ENCODE data around the gene FUT2. TPM values are rescaled to one million over a fixed set of nuclear protein-coding genes. Genes with fewer than 3 reads are reported as not detected.

Gene FUT2
- polyA plus RNA-seq, 2 donors, result 34.5 to 51.8 TPM

GRCh38 chr19:48734625-48735024, 38.9 kb downstream of the FUT2 start:
- Histone ChIP-seq H3K27me3 (ENCODE audit: control insufficient read depth in 1 of 2, insufficient read depth in 2 of 2, low read length in 2 of 2) (no peaks in the 10 kb centered on the region), H3K27ac (ENCODE audit: low read depth in 2 of 2, low read length in 1 of 2) (no peak overlapping the region), H3K36me3 (ENCODE audit: control insufficient read depth in 2 of 2, insufficient read depth in 2 of 2, low read length in 1 of 2) (no peaks in the 10 kb centered on the region), H3K4me1 (ENCODE audit: control insufficient read depth in 2 of 2, insufficient read depth in 2 of 2, low read length in 1 of 2) (peaks cover 0 to 5% of the 10 kb centered on the region in 2 donors), H3K4me3 (ENCODE audit: low read depth in 1 of 2, low read length in 2 of 2) (no peak overlapping the region), H3K9me3 (ENCODE audit: control insufficient read depth in 2 of 2, insufficient read depth in 1 of 2, low read depth in 1 of 2, low read length in 1 of 2) (no peaks in the 10 kb centered on the region)
- 94 to 96% methylated on average over 9 of the region's 9 CpGs for WGBS, 2 donors

DNA sequence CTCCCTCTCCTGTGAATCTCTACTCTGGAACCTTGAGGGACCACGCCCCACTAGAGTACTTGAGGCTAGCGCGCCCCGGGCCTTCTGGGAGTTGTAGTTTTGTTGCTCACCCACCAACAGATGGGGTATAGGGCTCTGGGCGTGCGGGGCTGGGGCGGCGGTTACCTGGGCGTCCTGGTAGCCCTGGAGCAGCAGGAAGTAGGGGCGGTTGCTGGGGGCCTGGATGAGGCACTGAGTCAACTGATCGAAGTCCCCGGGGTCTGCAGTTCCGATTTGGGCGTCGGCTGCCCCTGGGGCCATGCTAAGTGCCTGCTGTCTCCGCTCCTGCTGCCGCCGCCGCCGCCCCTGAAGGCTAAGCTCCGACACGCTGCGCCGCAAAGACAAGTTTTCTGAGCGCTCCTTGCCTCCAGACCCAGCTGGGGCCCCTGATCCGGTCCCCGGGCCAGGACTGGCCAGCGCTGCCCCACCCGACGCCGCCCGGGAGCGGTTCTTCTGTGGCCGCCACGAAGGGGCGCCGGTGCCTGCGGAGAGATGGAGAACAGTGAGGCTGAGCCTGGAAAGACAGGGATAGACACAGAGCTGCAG, 39.4 kb downstream of the FUT2 start:
- WGBS, 2 donors, result 36 to 45% methylated on average over 38 of the region's 38 CpGs

DNA sequence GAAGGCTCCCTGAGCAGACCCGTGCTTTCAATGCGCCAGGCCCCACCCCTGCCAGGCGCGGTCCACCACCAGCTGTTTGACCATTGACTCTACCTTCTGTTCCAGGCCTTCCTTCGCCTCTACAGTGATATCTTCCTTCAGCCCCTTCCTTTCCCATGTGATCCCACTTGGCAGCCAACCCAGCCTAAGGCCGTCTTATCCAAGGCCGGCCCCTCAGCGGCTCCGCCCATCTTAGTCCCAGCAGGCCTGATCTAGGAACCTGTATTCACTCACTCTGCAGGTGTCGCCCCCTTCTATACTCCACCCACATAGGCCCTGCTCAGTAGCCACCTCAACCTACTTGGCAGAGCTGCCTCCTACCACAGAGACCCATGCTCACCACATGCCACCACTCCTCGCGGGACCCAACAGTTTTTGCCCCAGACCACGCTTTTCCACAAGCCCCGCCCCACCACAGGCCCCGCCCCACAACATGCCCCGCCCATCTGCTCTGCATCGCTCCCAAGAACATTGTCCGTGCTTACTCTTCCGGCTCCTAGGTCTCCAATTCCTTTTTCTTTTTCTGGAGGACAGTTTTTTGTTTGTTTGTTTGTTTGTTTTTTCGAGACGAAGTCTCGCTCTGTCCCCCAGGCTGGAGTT, 41.7 kb downstream of the FUT2 start:
- H3K4me1 ChIP-seq (ENCODE audit: control insufficient read depth in 2 of 2, insufficient read depth in 2 of 2, low read length in 1 of 2), result peaks cover 3 to 20% of the 10 kb centered on the region in 2 donors
- H3K27ac ChIP-seq (ENCODE audit: low read depth in 2 of 2, low read length in 1 of 2), result no peak overlapping the region
- no peak overlapping the region for H3K4me3 ChIP-seq (ENCODE audit: low read depth in 1 of 2, low read length in 2 of 2)
- no peaks in the 10 kb centered on the region for H3K27me3 ChIP-seq (ENCODE audit: control insufficient read depth in 1 of 2, insufficient read depth in 2 of 2, low read length in 2 of 2)
- WGBS, 2 donors, result 60 to 68% methylated on average over 22 of the region's 22 CpGs
- H3K9me3 ChIP-seq (ENCODE audit: control insufficient read depth in 2 of 2, insufficient read depth in 1 of 2, low read depth in 1 of 2, low read length in 1 of 2), result peaks cover 0 to 2% of the 10 kb centered on the region in 2 donors
- no peaks in the 10 kb centered on the region for H3K36me3 ChIP-seq (ENCODE audit: control insufficient read depth in 2 of 2, insufficient read depth in 2 of 2, low read length in 1 of 2)

More for the DNA sequence above, 39.4 kb downstream of the FUT2 start:
- Histone ChIP-seq H3K4me3 (ENCODE audit: low read depth in 1 of 2, low read length in 2 of 2) (peak overlapping the region; percentile 15 to 46), H3K4me1 (ENCODE audit: control insufficient read depth in 2 of 2, insufficient read depth in 2 of 2, low read length in 1 of 2) (peaks cover 0 to 9% of the 10 kb centered on the region in 2 donors), H3K27ac (ENCODE audit: low read depth in 2 of 2, low read length in 1 of 2) (no peak overlapping the region), H3K27me3 (ENCODE audit: control insufficient read depth in 1 of 2, insufficient read depth in 2 of 2, low read length in 2 of 2) (no peaks in the 10 kb centered on the region), H3K9me3 (ENCODE audit: control insufficient read depth in 2 of 2, insufficient read depth in 1 of 2, low read depth in 1 of 2, low read length in 1 of 2) (no peaks in the 10 kb centered on the region), H3K36me3 (ENCODE audit: control insufficient read depth in 2 of 2, insufficient read depth in 2 of 2, low read length in 1 of 2) (no peaks in the 10 kb centered on the region)

DNA sequence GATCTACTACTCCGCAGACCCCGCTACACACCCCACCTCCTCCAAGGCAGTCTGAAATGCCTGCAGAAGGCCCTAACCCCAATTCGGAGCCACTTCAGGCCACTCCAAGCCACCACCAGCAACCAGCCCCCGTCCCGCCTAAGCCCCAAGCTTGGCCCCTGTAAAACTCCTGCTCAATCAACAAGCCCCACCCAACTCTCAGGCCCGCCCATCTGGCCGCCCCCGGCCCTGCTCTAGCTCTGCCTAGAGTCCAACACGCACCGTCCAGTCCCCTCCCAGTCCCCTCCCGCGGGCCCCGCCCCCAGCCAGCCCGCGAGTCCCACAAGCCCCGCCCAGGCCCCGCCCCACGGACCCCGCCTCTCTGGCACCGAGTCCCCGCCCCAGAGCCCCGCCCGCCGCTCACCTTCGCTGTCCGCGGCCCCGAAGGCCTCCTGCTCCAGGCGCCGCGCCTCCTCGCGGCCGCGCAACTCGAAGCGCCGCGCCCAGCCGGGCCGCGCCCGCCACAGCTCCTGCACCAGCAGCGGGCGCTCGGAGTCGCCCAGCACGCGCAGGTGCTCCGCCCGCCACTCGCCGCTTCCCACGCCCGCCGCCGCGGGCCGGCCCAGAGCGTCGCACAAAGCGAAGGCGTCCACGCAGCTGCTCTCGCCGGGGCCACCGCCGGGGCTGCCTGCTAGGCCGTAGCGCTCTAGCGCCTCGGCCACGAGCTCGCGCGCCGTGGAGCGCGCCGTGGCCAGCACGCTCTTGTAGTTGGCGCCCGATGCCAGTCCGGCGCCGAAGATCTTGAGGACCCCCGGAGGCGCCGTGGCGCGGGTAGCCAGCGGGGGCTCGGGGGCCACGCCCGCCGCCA, 43.0 kb downstream of the FUT2 start:
- 2% methylated on average over 70 to 96 of the region's 96 CpGs for WGBS, 2 donors
- Histone ChIP-seq H3K27me3 (ENCODE audit: control insufficient read depth in 1 of 2, insufficient read depth in 2 of 2, low read length in 2 of 2) (no peaks in the 10 kb centered on the region), H3K9me3 (ENCODE audit: control insufficient read depth in 2 of 2, insufficient read depth in 1 of 2, low read depth in 1 of 2, low read length in 1 of 2) (peaks cover 0 to 2% of the 10 kb centered on the region in 2 donors), H3K27ac (ENCODE audit: low read depth in 2 of 2, low read length in 1 of 2) (peak overlapping the region; percentile 66 to 77), H3K36me3 (ENCODE audit: control insufficient read depth in 2 of 2, insufficient read depth in 2 of 2, low read length in 1 of 2) (no peaks in the 10 kb centered on the region), H3K4me1 (ENCODE audit: control insufficient read depth in 2 of 2, insufficient read depth in 2 of 2, low read length in 1 of 2) (peaks cover 3 to 20% of the 10 kb centered on the region in 2 donors), H3K4me3 (ENCODE audit: low read depth in 1 of 2, low read length in 2 of 2) (peak overlapping the region; percentile 55 to 67)

- WGBS, 2 donors, result 9 to 11% methylated on average over 48 to 51 of the region's 51 CpGs
- H3K27me3 ChIP-seq (ENCODE audit: control insufficient read depth in 1 of 2, insufficient read depth in 2 of 2, low read length in 2 of 2), result no peaks in the 10 kb centered on the region
- H3K36me3 ChIP-seq (ENCODE audit: control insufficient read depth in 2 of 2, insufficient read depth in 2 of 2, low read length in 1 of 2), result no peaks in the 10 kb centered on the region
- H3K27ac ChIP-seq (ENCODE audit: low read depth in 2 of 2, low read length in 1 of 2), result peak overlapping the region; percentile 66 to 70
- peak overlapping the region; percentile 55 to 67 for H3K4me3 ChIP-seq (ENCODE audit: low read depth in 1 of 2, low read length in 2 of 2)
- H3K4me1 ChIP-seq (ENCODE audit: control insufficient read depth in 2 of 2, insufficient read depth in 2 of 2, low read length in 1 of 2), result peaks cover 3 to 20% of the 10 kb centered on the region in 2 donors
- peaks cover 0 to 2% of the 10 kb centered on the region in 2 donors for H3K9me3 ChIP-seq (ENCODE audit: control insufficient read depth in 2 of 2, insufficient read depth in 1 of 2, low read depth in 1 of 2, low read length in 1 of 2)
These were observed 43.8 kb downstream of the FUT2 start for GRCh38 chr19:48739404-48740163.

- H3K27me3 ChIP-seq (ENCODE audit: control insufficient read depth in 1 of 2, insufficient read depth in 2 of 2, low read length in 2 of 2), result no peaks in the 10 kb centered on the region
These were observed 44.6 kb downstream of the FUT2 start, which contains the start of gene RASIP1 for GRCh38 chr19:48740164-48740972. TSS of gene RASIP1 (minus strand) at chr19:48740610. CDS start at chr19:48740282, 328 bp downstream.

GRCh38 chr19:48741129-48741999, 45.6 kb downstream of the FUT2 start:
- peak overlapping the region; percentile 74 to 79 for H3K27ac ChIP-seq (ENCODE audit: low read depth in 2 of 2, low read length in 1 of 2)
- H3K9me3 ChIP-seq (ENCODE audit: control insufficient read depth in 2 of 2, insufficient read depth in 1 of 2, low read depth in 1 of 2, low read length in 1 of 2), result peaks cover 0 to 2% of the 10 kb centered on the region in 2 donors
- peaks cover 3 to 20% of the 10 kb centered on the region in 2 donors for H3K4me1 ChIP-seq (ENCODE audit: control insufficient read depth in 2 of 2, insufficient read depth in 2 of 2, low read length in 1 of 2)
- WGBS, 2 donors, result 32 to 38% methylated on average over 35 of the region's 35 CpGs
- no peaks in the 10 kb centered on the region for H3K36me3 ChIP-seq (ENCODE audit: control insufficient read depth in 2 of 2, insufficient read depth in 2 of 2, low read length in 1 of 2)
- no peaks in the 10 kb centered on the region for H3K27me3 ChIP-seq (ENCODE audit: control insufficient read depth in 1 of 2, insufficient read depth in 2 of 2, low read length in 2 of 2)
- H3K4me3 ChIP-seq (ENCODE audit: low read depth in 1 of 2, low read length in 2 of 2), result no peak overlapping the region

More at GRCh38 chr19:48740164-48740972, 44.6 kb downstream of the FUT2 start, which contains the start of gene RASIP1:
- Histone ChIP-seq H3K27ac (ENCODE audit: low read depth in 2 of 2, low read length in 1 of 2) (peak within 1 kb of the TSS; percentile 74 to 79), H3K9me3 (ENCODE audit: control insufficient read depth in 2 of 2, insufficient read depth in 1 of 2, low read depth in 1 of 2, low read length in 1 of 2) (peaks cover 0 to 2% of the 10 kb centered on the region in 2 donors), H3K4me3 (ENCODE audit: low read depth in 1 of 2, low read length in 2 of 2) (peak within 1 kb of the TSS; percentile 55 to 67), H3K4me1 (ENCODE audit: control insufficient read depth in 2 of 2, insufficient read depth in 2 of 2, low read length in 1 of 2) (peaks cover 3 to 20% of the 10 kb centered on the region in 2 donors), H3K36me3 (ENCODE audit: control insufficient read depth in 2 of 2, insufficient read depth in 2 of 2, low read length in 1 of 2) (no peaks in the 10 kb centered on the region)
- 48 to 61% methylated on average over 26 to 27 of the region's 27 CpGs for WGBS, 2 donors

DNA sequence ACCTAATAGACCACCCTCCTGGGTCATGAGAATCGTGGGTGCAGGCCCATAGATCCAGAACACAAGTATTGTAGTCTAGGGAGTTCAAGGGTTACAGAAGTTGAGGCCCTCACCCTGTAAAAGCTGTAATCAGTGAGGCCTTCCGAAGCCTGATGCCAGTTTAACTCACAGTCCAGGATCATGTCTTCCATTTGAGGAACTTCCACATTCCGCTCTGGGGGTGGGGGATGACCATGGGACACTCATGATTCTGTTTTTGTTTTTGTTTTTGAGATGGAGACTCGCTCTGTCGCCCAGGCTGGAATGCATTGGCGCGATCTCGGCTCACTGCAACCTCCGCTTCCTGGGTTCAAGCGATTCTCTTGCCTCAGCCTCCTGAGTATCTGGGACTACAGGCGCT, 46.3 kb downstream of the FUT2 start:
- no peaks in the 10 kb centered on the region for H3K27me3 ChIP-seq (ENCODE audit: control insufficient read depth in 1 of 2, insufficient read depth in 2 of 2, low read length in 2 of 2)
- WGBS, 2 donors, result 91 to 92% methylated on average over 11 of the region's 11 CpGs

More for the DNA sequence above, 46.3 kb downstream of the FUT2 start:
- Histone ChIP-seq H3K27ac (ENCODE audit: low read depth in 2 of 2, low read length in 1 of 2) (peak overlapping the region in 1 of 2 donors; percentile 71), H3K4me1 (ENCODE audit: control insufficient read depth in 2 of 2, insufficient read depth in 2 of 2, low read length in 1 of 2) (peaks cover 3 to 20% of the 10 kb centered on the region in 2 donors), H3K9me3 (ENCODE audit: control insufficient read depth in 2 of 2, insufficient read depth in 1 of 2, low read depth in 1 of 2, low read length in 1 of 2) (peaks cover 0 to 2% of the 10 kb centered on the region in 2 donors), H3K36me3 (ENCODE audit: control insufficient read depth in 2 of 2, insufficient read depth in 2 of 2, low read length in 1 of 2) (no peaks in the 10 kb centered on the region), H3K4me3 (ENCODE audit: low read depth in 1 of 2, low read length in 2 of 2) (no peak overlapping the region)

Data from esophagus (tissue), 2 donors.